ENCODE data around the gene FAM199X. TPM values are rescaled to one million over a fixed set of nuclear protein-coding genes. Genes with fewer than 3 reads are reported as not detected.

FAM199X gene
- 10 to 100 TPM; 18.5 to 22.0 TPM for total RNA-seq
- polyA plus RNA-seq (2013, experiment 1 of 2), result 14.9 TPM
- 15.2 TPM for polyA plus RNA-seq (2013, experiment 2 of 2)
- long read RNA-seq, experiment 1, full-length matches to known transcripts, result 1 of 15 reads
- long read RNA-seq, experiment 1, partial matches to known transcripts, result 2 of 15 reads
- long read RNA-seq, experiment 1, other reads (novel, unspliced or antisense), result 12 of 15 reads
- long read RNA-seq, experiment 2, full-length matches to known transcripts, result 37 of 57 reads
- long read RNA-seq, experiment 2, partial matches to known transcripts, result 4 of 57 reads
- long read RNA-seq, experiment 2, other reads (novel, unspliced or antisense), result 16 of 57 reads
- long read RNA-seq, experiment 3, full-length matches to known transcripts, result 34 of 43 reads
- long read RNA-seq, experiment 3, partial matches to known transcripts, result 1 of 43 reads
- long read RNA-seq, experiment 3, other reads (novel, unspliced or antisense), result 8 of 43 reads
- long read RNA-seq, experiment 4, partial matches to known transcripts, result 0 of 1 reads
- long read RNA-seq, experiment 4, other reads (novel, unspliced or antisense), result 1 of 1 reads

DNA sequence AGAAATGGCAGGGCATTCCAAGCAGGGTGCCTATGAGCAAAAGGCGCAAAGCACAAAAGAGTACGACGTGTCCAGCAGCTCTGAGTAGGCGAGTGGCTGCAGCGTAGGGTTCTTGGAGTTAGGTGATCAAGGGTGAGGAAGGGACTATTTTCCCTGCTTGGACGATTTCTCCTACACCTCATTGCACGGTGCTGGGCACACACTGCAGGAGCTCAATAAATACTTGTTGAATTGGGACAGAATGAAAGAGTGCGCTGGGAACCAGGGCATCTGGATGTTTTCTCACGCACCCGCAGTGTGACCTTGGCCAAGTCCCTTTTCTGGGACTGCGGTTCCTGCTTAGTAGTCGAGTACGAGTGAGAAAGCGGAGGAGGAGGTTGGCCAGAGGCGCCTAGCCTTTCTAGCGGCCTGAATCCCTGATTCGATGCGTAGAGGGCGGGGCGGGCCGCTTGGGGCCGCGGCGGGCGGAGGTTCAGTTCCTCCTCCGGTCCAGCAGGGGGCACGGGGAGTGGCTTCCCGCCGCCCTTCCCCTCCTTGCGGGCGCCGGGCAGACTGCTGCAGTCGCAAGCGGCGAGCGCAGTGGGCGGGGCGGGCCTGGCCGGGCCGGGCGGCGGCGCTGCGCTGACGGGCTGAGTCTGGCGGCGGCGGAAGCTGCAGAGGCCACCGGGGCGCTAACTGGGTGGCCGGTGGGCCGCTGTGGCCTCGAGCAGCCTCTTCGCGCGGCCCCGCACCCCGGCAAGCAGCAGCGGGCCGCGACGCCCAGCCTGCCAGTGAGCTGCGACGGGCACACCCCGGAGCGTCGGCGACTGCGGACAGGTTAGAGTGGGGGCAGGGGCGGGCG, at the start of gene FAM199X:
FAM199X (plus strand) TSS at position 560 of the 841 bp plus-strand sequence. CDS start 333 bp downstream, outside the sequence.
- peaks cover 5% of the 10 kb centered on the region for H3K36me3 Mint-ChIP-seq (ENCODE audit: low read depth)
- peak within 1 kb of the TSS; percentile 71 for H3K4me3 Mint-ChIP-seq
- peak; percentile 79 for TF ChIP-seq CTCF (conservative IDR thresholded peaks at IDR 0.05)
- H3K9me3 Mint-ChIP-seq, result peaks cover 42% of the 10 kb centered on the region
- H3K9me3 ChIP-seq (ENCODE audit: control insufficient read depth, low read length), result no peaks in the 10 kb centered on the region
- H3K4me1 ChIP-seq (ENCODE audit: control insufficient read depth, insufficient read depth, low read length), result no peaks in the 10 kb centered on the region
- 1% methylated on average over 70 of the region's 71 CpGs; no CpG with 5 or more reads in 1 of the 2 experiments for WGBS, 2 experiments (ENCODE audit: insufficient coverage in 1 of 2, insufficient read length in 1 of 2)
- peaks cover 4% of the 10 kb centered on the region for H3K27me3 Mint-ChIP-seq (ENCODE audit: insufficient read depth)
- no peaks in the 10 kb centered on the region for H3K27me3 ChIP-seq (ENCODE audit: control insufficient read depth, insufficient read depth, low read length, poor library complexity, severe bottlenecking)
- H3K4me3 ChIP-seq (ENCODE audit: low read length), result peak within 1 kb of the TSS; percentile 89
- peak; percentile 94 for DNase-seq
- H3K9ac ChIP-seq (ENCODE audit: extremely low read depth, low read length, poor library complexity, severe bottlenecking), result peak within 1 kb of the TSS; percentile 53
- H3K36me3 ChIP-seq (ENCODE audit: control insufficient read depth, insufficient read depth, low read length), result peaks cover 7% of the 10 kb centered on the region
- peak within 1 kb of the TSS; percentile 49 for H3K27ac ChIP-seq (ENCODE audit: low read depth, low read length)
- H3K4me1 Mint-ChIP-seq, result peaks cover 13% of the 10 kb centered on the region
- H3K27ac Mint-ChIP-seq, result peak within 1 kb of the TSS; percentile 91

DNA sequence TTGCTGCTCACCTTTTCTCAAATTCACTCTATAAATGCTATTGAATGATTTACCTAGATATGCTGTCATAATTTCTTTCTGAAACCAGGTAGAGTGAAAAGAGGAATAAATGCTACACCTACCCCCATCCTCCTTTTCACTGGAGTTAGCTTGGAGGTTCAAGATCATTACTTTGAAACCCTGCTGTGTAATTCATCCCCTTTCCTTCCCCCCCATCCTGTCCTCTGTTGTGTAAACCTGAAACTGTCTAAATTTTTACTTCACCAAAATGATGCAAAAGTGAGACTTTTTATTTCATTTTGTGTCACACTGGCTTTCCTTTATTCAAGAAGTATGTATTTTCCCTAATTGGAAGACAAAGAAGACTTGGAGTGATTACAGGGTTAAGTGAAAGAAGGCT, 48.5 kb upstream of the FAM199X start:
- Mint-ChIP-seq H3K4me1 (peaks cover 2% of the 10 kb centered on the region), H3K36me3 (ENCODE audit: low read depth) (no peaks in the 10 kb centered on the region), H3K27me3 (ENCODE audit: insufficient read depth) (peaks cover 15% of the 10 kb centered on the region), H3K9me3 (peaks cover 50% of the 10 kb centered on the region), H3K4me3 (no peak overlapping the region), H3K27ac (no peak overlapping the region)
- no peak for DNase-seq
- Histone ChIP-seq H3K27ac (ENCODE audit: low read depth, low read length) (no peak overlapping the region), H3K36me3 (ENCODE audit: control insufficient read depth, insufficient read depth, low read length) (no peaks in the 10 kb centered on the region), H3K27me3 (ENCODE audit: control insufficient read depth, insufficient read depth, low read length, poor library complexity, severe bottlenecking) (no peaks in the 10 kb centered on the region), H3K9me3 (ENCODE audit: control insufficient read depth, low read length) (no peaks in the 10 kb centered on the region), H3K4me3 (ENCODE audit: low read length) (no peak overlapping the region), H3K4me1 (ENCODE audit: control insufficient read depth, insufficient read depth, low read length) (no peaks in the 10 kb centered on the region), H3K9ac (ENCODE audit: extremely low read depth, low read length, poor library complexity, severe bottlenecking) (no peak overlapping the region)
- no peak for TF ChIP-seq CTCF (conservative IDR thresholded peaks at IDR 0.05)

GRCh38 chrX:104118765-104119164, 47.5 kb upstream of the FAM199X start:
- Histone ChIP-seq H3K9me3 (ENCODE audit: control insufficient read depth, low read length) (no peaks in the 10 kb centered on the region), H3K27me3 (ENCODE audit: control insufficient read depth, insufficient read depth, low read length, poor library complexity, severe bottlenecking) (no peaks in the 10 kb centered on the region), H3K9ac (ENCODE audit: extremely low read depth, low read length, poor library complexity, severe bottlenecking) (no peak overlapping the region), H3K36me3 (ENCODE audit: control insufficient read depth, insufficient read depth, low read length) (no peaks in the 10 kb centered on the region), H3K4me3 (ENCODE audit: low read length) (no peak overlapping the region), H3K27ac (ENCODE audit: low read depth, low read length) (no peak overlapping the region), H3K4me1 (ENCODE audit: control insufficient read depth, insufficient read depth, low read length) (no peaks in the 10 kb centered on the region)
- Mint-ChIP-seq H3K27me3 (ENCODE audit: insufficient read depth) (peaks cover 15% of the 10 kb centered on the region), H3K4me1 (no peaks in the 10 kb centered on the region), H3K9me3 (peaks cover 49% of the 10 kb centered on the region), H3K27ac (no peak overlapping the region), H3K36me3 (ENCODE audit: low read depth) (no peaks in the 10 kb centered on the region), H3K4me3 (no peak overlapping the region)
- TF ChIP-seq CTCF (conservative IDR thresholded peaks at IDR 0.05), result no peak
- WGBS, 2 experiments (ENCODE audit: insufficient coverage in 1 of 2, insufficient read length in 1 of 2), result 88% methylated on average over 1 of the region's 1 CpG; no CpG with 5 or more reads in 1 of the 2 experiments
- DNase-seq, result no peak
